ENCODE results near the gene LCN15.

DNA sequence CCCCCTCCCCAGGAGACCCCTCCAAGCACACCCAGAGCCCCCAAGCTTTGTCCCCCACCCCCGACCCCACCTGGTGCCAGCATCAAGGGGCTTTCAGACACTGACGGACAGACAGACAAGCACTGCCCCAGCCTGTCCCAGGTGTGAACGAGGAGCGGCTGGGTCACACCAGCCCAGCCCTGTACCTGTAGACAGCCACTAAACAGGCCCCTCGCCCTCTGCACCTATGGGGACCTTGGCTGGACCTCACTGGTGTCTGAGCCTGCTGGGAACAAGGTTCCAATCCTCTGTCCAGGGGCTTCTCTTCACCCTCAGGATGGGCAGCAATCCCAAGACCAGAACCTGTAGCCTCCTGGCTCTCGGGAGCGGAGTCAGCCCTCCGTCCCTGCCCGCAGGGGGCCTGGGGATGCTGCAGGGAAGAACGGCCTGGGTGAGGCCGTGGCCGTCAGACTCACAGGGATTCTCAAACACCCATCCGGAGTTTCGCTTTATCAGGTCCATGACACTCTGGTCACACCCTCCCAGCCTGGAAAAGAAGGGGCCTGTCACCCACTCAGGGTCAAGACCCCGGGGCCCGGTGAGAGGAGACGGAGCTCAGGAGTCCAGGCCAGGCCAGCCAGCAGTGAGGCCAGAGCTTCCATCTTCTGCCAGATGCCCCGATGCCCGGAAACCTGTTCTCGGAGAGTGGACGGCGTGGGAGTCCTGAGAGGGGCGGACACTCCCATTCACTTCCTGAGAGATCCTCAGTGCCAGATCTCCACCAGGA, 18.7 kb downstream of the LCN15 start:
- TF ChIP-seq, protein P1, sequence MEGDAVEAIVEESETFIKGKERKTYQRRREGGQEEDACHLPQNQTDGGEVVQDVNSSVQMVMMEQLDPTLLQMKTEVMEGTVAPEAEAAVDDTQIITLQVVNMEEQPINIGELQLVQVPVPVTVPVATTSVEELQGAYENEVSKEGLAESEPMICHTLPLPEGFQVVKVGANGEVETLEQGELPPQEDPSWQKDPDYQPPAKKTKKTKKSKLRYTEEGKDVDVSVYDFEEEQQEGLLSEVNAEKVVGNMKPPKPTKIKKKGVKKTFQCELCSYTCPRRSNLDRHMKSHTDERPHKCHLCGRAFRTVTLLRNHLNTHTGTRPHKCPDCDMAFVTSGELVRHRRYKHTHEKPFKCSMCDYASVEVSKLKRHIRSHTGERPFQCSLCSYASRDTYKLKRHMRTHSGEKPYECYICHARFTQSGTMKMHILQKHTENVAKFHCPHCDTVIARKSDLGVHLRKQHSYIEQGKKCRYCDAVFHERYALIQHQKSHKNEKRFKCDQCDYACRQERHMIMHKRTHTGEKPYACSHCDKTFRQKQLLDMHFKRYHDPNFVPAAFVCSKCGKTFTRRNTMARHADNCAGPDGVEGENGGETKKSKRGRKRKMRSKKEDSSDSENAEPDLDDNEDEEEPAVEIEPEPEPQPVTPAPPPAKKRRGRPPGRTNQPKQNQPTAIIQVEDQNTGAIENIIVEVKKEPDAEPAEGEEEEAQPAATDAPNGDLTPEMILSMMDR (conservative IDR thresholded peaks at IDR 0.05; ENCODE audit: low read length): no peak
- no peak for TF ChIP-seq EZH2phosphoT487 (IDR thresholded peaks at IDR 0.05; ENCODE audit: borderline replicate concordance, low read depth, low read length)

Measured in OCI-LY7 (cell line).